ENCODE data around the gene GRB2.

DNA sequence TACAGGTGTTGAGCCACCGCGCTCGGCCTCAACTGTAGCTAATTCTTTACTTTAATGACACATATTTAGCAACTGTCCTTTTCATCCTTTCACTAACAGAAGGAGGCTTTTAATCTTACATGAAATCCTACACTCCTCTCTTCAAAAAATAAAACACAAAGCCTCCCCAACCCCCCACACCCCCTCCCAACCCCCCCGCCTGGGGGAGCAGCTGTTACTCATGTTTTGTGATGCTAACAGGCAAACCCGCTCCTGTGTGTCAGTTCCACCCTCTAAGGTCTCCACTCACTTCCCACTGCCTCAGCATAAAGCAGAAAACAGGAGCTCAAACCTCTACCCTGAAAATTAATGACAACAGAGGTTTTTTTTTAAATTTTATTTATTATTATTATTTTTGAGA lies 60.8 kb downstream of the GRB2 start:
- TF ChIP-seq OVOL2 (CRISPR knock-in tag; IDR thresholded peaks at IDR 0.05; ENCODE audit: borderline replicate concordance) (no peak), GABPB1 (CRISPR knock-in tag; IDR thresholded peaks at IDR 0.05) (no peak), SP1 (CRISPR knock-in tag; conservative IDR thresholded peaks at IDR 0.05) (no peak), ZNF263 (CRISPR knock-in tag; IDR thresholded peaks at IDR 0.05; ENCODE audit: low read depth) (no peak), ATF3 (CRISPR knock-in tag; conservative IDR thresholded peaks at IDR 0.05) (no peak), CTCF (IDR thresholded peaks at IDR 0.05) (no peak), RELA (CRISPR knock-in tag; IDR thresholded peaks at IDR 0.05; ENCODE audit: borderline replicate concordance) (no peak)
- TF ChIP-seq, protein P1, sequence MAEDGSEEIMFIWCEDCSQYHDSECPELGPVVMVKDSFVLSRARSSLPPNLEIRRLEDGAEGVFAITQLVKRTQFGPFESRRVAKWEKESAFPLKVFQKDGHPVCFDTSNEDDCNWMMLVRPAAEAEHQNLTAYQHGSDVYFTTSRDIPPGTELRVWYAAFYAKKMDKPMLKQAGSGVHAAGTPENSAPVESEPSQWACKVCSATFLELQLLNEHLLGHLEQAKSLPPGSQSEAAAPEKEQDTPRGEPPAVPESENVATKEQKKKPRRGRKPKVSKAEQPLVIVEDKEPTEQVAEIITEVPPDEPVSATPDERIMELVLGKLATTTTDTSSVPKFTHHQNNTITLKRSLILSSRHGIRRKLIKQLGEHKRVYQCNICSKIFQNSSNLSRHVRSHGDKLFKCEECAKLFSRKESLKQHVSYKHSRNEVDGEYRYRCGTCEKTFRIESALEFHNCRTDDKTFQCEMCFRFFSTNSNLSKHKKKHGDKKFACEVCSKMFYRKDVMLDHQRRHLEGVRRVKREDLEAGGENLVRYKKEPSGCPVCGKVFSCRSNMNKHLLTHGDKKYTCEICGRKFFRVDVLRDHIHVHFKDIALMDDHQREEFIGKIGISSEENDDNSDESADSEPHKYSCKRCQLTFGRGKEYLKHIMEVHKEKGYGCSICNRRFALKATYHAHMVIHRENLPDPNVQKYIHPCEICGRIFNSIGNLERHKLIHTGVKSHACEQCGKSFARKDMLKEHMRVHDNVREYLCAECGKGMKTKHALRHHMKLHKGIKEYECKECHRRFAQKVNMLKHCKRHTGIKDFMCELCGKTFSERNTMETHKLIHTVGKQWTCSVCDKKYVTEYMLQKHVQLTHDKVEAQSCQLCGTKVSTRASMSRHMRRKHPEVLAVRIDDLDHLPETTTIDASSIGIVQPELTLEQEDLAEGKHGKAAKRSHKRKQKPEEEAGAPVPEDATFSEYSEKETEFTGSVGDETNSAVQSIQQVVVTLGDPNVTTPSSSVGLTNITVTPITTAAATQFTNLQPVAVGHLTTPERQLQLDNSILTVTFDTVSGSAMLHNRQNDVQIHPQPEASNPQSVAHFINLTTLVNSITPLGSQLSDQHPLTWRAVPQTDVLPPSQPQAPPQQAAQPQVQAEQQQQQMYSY (CRISPR knock-in tag; IDR thresholded peaks at IDR 0.05) = no peak
